IMR-90 (cell line): ENCODE data around the gene EGLN1. TPM values are rescaled to one million over a fixed set of nuclear protein-coding genes. Genes with fewer than 3 reads are reported as not detected.
A peak's percentile ranks its signal among the peaks of the same experiment; 100 is the strongest.

Experiments
- ATAC-seq: fragments of 200-7000 bp; cut with Tn5 transposase; 2 replicates; pipeline ENCODE4 v1.9.1; 2020; ENCODE audit warnings: low read depth, mild to moderate bottlenecking, moderate library complexity
- BruUV-seq: library from RNA; stranded (reverse); fragments of 400-500 nt; replicated peaks from 2 replicates; lab custom pipeline; 2021; lab: Mats Ljungman, UMichigan
- CTCF ChIA-PET: fragments of 300-600 bp; formaldehyde crosslinking; extraction: SDS; loops from one replicate; lab custom pipeline; 2021; ENCODE audit warnings: antibody characterized with exemption; lab: Yijun Ruan, JAX
- POLR2A ChIA-PET: fragments of 300-600 bp; sonication (Branson Sonifier 250); formaldehyde crosslinking; loops from one replicate; lab custom pipeline; 2022; ENCODE audit warnings: antibody characterized with exemption; ENCODE audit not compliant: unreplicated experiment; lab: Charles Lee
- DNase-seq: peaks from one replicate; pipeline ENCODE4 v3.0.0; 2013
- H2AFZ ChIP-seq: replicated peaks from 2 replicates; pipeline ENCODE3; 2013; ENCODE audit warnings: low read length, mild to moderate bottlenecking; ENCODE audit not compliant: poor library complexity
- H2AK5ac ChIP-seq: 2 replicates; pipeline ENCODE4 v1.6.1; 2013; ENCODE audit warnings: low read depth, low read length, inconsistent platforms
- H2AK9ac ChIP-seq: replicated peaks from 2 replicates; pipeline ENCODE3; 2013; ENCODE audit warnings: mild to moderate bottlenecking, low read depth, low read length, moderate library complexity; ENCODE audit not compliant: poor library complexity
- H2BK120ac ChIP-seq: 2 replicates; pipeline ENCODE4 v1.6.1; 2013; ENCODE audit warnings: low read depth, low read length, inconsistent platforms
- H2BK15ac ChIP-seq: 3 replicates; pipeline ENCODE4 v1.6.1; 2013; ENCODE audit warnings: low read depth, low read length, inconsistent platforms
- H2BK20ac ChIP-seq: 2 replicates; pipeline ENCODE4 v1.6.1; 2013; ENCODE audit warnings: low read depth, mild to moderate bottlenecking, inconsistent platforms, low read length, moderate library complexity
- H2BK5ac ChIP-seq: 2 replicates; pipeline ENCODE4 v1.6.1; 2013; ENCODE audit warnings: mild to moderate bottlenecking, low read depth, low read length, inconsistent platforms; ENCODE audit not compliant: poor library complexity, severe bottlenecking
- H3K14ac ChIP-seq: replicated peaks from 2 replicates; pipeline ENCODE4 v1.6.1; 2013; ENCODE audit warnings: low read depth, low read length, inconsistent platforms
- H3K18ac ChIP-seq: 2 replicates; pipeline ENCODE4 v1.6.1; 2013; ENCODE audit warnings: low read depth, low read length, control low read depth
- H3K23ac ChIP-seq: 2 replicates; pipeline ENCODE4 v1.6.1; 2013; ENCODE audit warnings: low read depth, low read length, inconsistent platforms
- H3K27ac ChIP-seq: 2 replicates; pipeline ENCODE4 v1.5.1; 2013; ENCODE audit warnings: mild to moderate bottlenecking, control low read depth, low read length; ENCODE audit not compliant: insufficient read depth
- H3K27me3 ChIP-seq: 2 replicates; pipeline ENCODE4 v1.6.1; 2013; ENCODE audit warnings: low read length; ENCODE audit not compliant: control insufficient read depth, insufficient read depth
- H3K36me3 ChIP-seq: 2 replicates; pipeline ENCODE4 v1.6.1; 2013; ENCODE audit warnings: low read length, mixed read lengths; ENCODE audit not compliant: control insufficient read depth, insufficient read depth
- H3K4ac ChIP-seq: 2 replicates; pipeline ENCODE4 v1.6.1; 2013; ENCODE audit warnings: low read depth, low read length, inconsistent platforms
- H3K4me1 ChIP-seq: 2 replicates; pipeline ENCODE4 v1.6.1; 2013; ENCODE audit warnings: low read length, mixed read lengths; ENCODE audit not compliant: control insufficient read depth, insufficient read depth
- H3K4me2 ChIP-seq: 2 replicates; pipeline ENCODE4 v1.6.1; 2013; ENCODE audit warnings: low read depth, mild to moderate bottlenecking, control low read depth, low read length, moderate library complexity
- H3K4me3 ChIP-seq: 2 replicates; pipeline ENCODE4 v1.5.1; 2013; ENCODE audit warnings: low read depth, mild to moderate bottlenecking, control low read depth, low read length, moderate library complexity; ENCODE audit not compliant: insufficient read depth
- H3K56ac ChIP-seq: 2 replicates; pipeline ENCODE4 v1.6.1; 2013; ENCODE audit warnings: low read length, inconsistent platforms; ENCODE audit not compliant: insufficient read depth; ENCODE audit errors: extremely low read depth
- H3K79me1 ChIP-seq, 2 experiments: 2 replicates each; pipeline ENCODE4 v1.6.1; 2013; ENCODE audit warnings: low read length in 2 of 2, inconsistent platforms in 1 of 2, low read depth in 1 of 2
- H3K9ac ChIP-seq: 2 replicates; pipeline ENCODE4 v1.6.1; 2013; ENCODE audit warnings: low read depth, low read length, control low read depth
- H3K9me1 ChIP-seq: 2 replicates; pipeline ENCODE4 v1.6.1; 2013; ENCODE audit warnings: low read length, inconsistent platforms; ENCODE audit not compliant: insufficient read depth
- H3K9me3 ChIP-seq: 2 replicates; pipeline ENCODE4 v1.6.1; 2013; ENCODE audit warnings: low read length; ENCODE audit not compliant: control insufficient read depth, insufficient read depth
- H4K20me1 ChIP-seq: 2 replicates; pipeline ENCODE4 v1.6.1; 2013; ENCODE audit warnings: low read length, inconsistent platforms; ENCODE audit not compliant: insufficient read depth
- H4K5ac ChIP-seq: 2 replicates; pipeline ENCODE4 v1.6.1; 2013; ENCODE audit warnings: mild to moderate bottlenecking, low read depth, low read length, control low read depth
- H4K8ac ChIP-seq, 2 experiments: 2 replicates each; pipeline ENCODE4 v1.6.1; 2013; ENCODE audit warnings: low read depth in 2 of 2, low read length in 2 of 2, control low read depth in 1 of 2, inconsistent platforms in 1 of 2
- H4K91ac ChIP-seq: 2 replicates; pipeline ENCODE4 v1.6.1; 2013; ENCODE audit warnings: low read depth, low read length, inconsistent platforms; ENCODE audit not compliant: insufficient read depth
- BHLHE40 ChIP-seq: fragments of 150-350 bp; IDR thresholded peaks from 2 replicates; pipeline ENCODE4 v1.6.1; 2016; ENCODE audit warnings: mild to moderate bottlenecking, low read depth, low read length
- CEBPB ChIP-seq: IDR thresholded peaks from 2 replicates; pipeline ENCODE4 v1.6.1; 2012; ENCODE audit warnings: low read depth, low read length, improper control_type of control experiment
- CHD1 ChIP-seq: IDR thresholded peaks from 2 replicates; pipeline ENCODE4 v1.6.1; 2012; ENCODE audit warnings: low read depth, low read length, improper control_type of control experiment
- CTCF ChIP-seq: conservative IDR thresholded peaks from 2 replicates; pipeline ENCODE4 v1.5.1; 2012; ENCODE audit warnings: mild to moderate bottlenecking, low read depth, low read length, improper control_type of control experiment
- ELK1 ChIP-seq: fragments of 150-350 bp; IDR thresholded peaks from 2 replicates; pipeline ENCODE4 v1.6.1; 2016; ENCODE audit warnings: low read depth, mild to moderate bottlenecking, low read length, moderate library complexity, borderline replicate concordance
- FOS ChIP-seq: fragments of 150-350 bp; IDR thresholded peaks from 2 replicates; pipeline ENCODE4 v1.6.1; 2016; ENCODE audit warnings: low read depth, low read length
- MAFK ChIP-seq: IDR thresholded peaks from 2 replicates; pipeline ENCODE4 v1.6.1; 2012; ENCODE audit warnings: low read depth, low read length, improper control_type of control experiment
- MAZ ChIP-seq: IDR thresholded peaks from 2 replicates; pipeline ENCODE4 v1.6.1; 2012; ENCODE audit warnings: low read depth, mild to moderate bottlenecking, low read length, improper control_type of control experiment, moderate library complexity, borderline replicate concordance
- MXI1 ChIP-seq: IDR thresholded peaks from 2 replicates; pipeline ENCODE4 v1.6.1; 2012; ENCODE audit warnings: low read depth, mild to moderate bottlenecking, low read length, moderate library complexity, borderline replicate concordance
- NFE2L2 ChIP-seq: fragments of 150-350 bp; IDR thresholded peaks from 2 replicates; pipeline ENCODE4 v1.6.1; 2016; ENCODE audit warnings: low read depth, mild to moderate bottlenecking, low read length
- POLR2A ChIP-seq: IDR thresholded peaks from 2 replicates; pipeline ENCODE4 v1.6.1; 2012; ENCODE audit warnings: mild to moderate bottlenecking, low read depth, low read length
- RAD21 ChIP-seq: IDR thresholded peaks from 2 replicates; pipeline ENCODE4 v1.6.1; 2012; ENCODE audit warnings: low read length, improper control_type of control experiment
- RCOR1 ChIP-seq: IDR thresholded peaks from 2 replicates; pipeline ENCODE4 v1.6.1; 2012; ENCODE audit warnings: mild to moderate bottlenecking, low read length, improper control_type of control experiment; ENCODE audit not compliant: insufficient replicate concordance
- RFX5 ChIP-seq: IDR thresholded peaks from 2 replicates; pipeline ENCODE4 v1.8.0; 2012; ENCODE audit warnings: low read depth, mild to moderate bottlenecking, low read length, moderate library complexity
- SMC3 ChIP-seq: fragments of 150-350 bp; IDR thresholded peaks from 2 replicates; pipeline ENCODE4 v1.6.1; 2016; ENCODE audit warnings: low read depth, mild to moderate bottlenecking, antibody characterized with exemption, low read length, moderate library complexity
- USF2 ChIP-seq: fragments of 150-350 bp; IDR thresholded peaks from 2 replicates; pipeline ENCODE4 v1.6.1; 2017; ENCODE audit warnings: mild to moderate bottlenecking, antibody characterized with exemption, low read length, low read depth
- WGBS, 2 experiments: methylation state at CpG; one replicate each; pipeline versions ENCODE4 v1.1.5 to v1.1.7; 2013; ENCODE audit warnings: missing lambda C conversion rate in 2 of 2; ENCODE audit not compliant: insufficient read length in 1 of 2; ENCODE audit errors: extremely low coverage in 2 of 2; 5-methylcytosine and 5-hydroxymethylcytosine counted together
- dilution Hi-C: fragments of 300-500 bp; cut with HindIII; formaldehyde crosslinking; loops from one replicate; pipeline ENCODE4 v1.14.3; 2018; ENCODE audit warnings: low sequenced_read_pairs; ENCODE audit not compliant: unreplicated experiment
- in situ Hi-C: fragments of 300-500 bp; cut with MboI; formaldehyde crosslinking; loops from 3 replicates; pipeline ENCODE4 v1.14.3; 2019; ENCODE audit warnings: low sequenced_read_pairs, inconsistent platforms, mixed read lengths
- intact Hi-C: fragments of 100-400 bp; cut with micrococcal nuclease; formaldehyde crosslinking; loops from 2 replicates; pipeline ENCODE4 v1.10.0; 2022
- polyA plus RNA-seq, 3 experiments: library from polyadenylated mRNA; depleted of rRNA; stranded (reverse); fragments of >200 nt; gene quantifications; 2 replicates each; pipeline ENCODE4 v1.2.3, GENCODE V29; 2012; ENCODE audit warnings: low replicate concordance in 1 of 3
- total RNA-seq: library from RNA; depleted of rRNA; stranded (reverse); fragments of >200 nt; gene quantifications from 2 replicates; pipeline ENCODE4 v1.2.3, GENCODE V29; 2012

EGLN1 gene
- total and polyA plus RNA-seq, 2 of the 4 experiments (the other 2 are of a cell fraction), result 25.7 to 26.9 TPM

- Histone ChIP-seq H3K36me3 (no peaks in the 10 kb centered on the region), H3K23ac (no peak overlapping the region), H3K27me3 (no peaks in the 10 kb centered on the region), H2AFZ (no peak overlapping the region), H3K18ac (no peak overlapping the region), H3K4me1 (no peaks in the 10 kb centered on the region), H3K9ac (no peak overlapping the region), H3K9me3 (no peaks in the 10 kb centered on the region; the same call in 1 of the 2 replicates), H3K4me2 (no peak overlapping the region), H3K9me1 (no peaks in the 10 kb centered on the region), H4K91ac (no peak overlapping the region), H3K14ac (no peak overlapping the region), H2BK20ac (no peak overlapping the region), H4K8ac (no peak overlapping the region), H2BK5ac (no peak overlapping the region), H2AK9ac (no peak overlapping the region), H4K20me1 (no peaks in the 10 kb centered on the region), H2BK15ac (no peak overlapping the region), H3K27ac (no peak overlapping the region), H3K56ac (no peak overlapping the region), H3K4me3 (no peak overlapping the region), H3K4ac (no peak overlapping the region), H4K5ac (no peak overlapping the region), H3K79me1 (no peaks in the 10 kb centered on the region), H2BK120ac (no peak overlapping the region), H2AK5ac (no peak overlapping the region)
- WGBS, 2 experiments, result 22% methylated on average over 6 of the region's 11 CpGs; no CpG with 5 or more reads in 1 of the 2 experiments
- dilution Hi-C loops (no loop called here), in situ Hi-C loops (no loop called here), intact Hi-C loops (no loop called here)
- BruUV-seq, result no TSS peak
- ChIA-PET POLR2A (no interaction called here), CTCF (interaction anchor here (0.6 to 1.1 kb wide), 3 partner anchors 14 to 20 kb away, joined by 3 to 4 read pairs (median 4); no protein-coding TSS in a partner anchor)
- peak; percentile 71 for ATAC-seq
- DNase-seq, result peak; percentile 9
- TF ChIP-seq MAFK, result no peak
- no peak for TF ChIP-seq RFX5
- no peak for TF ChIP-seq CEBPB
- no peak for TF ChIP-seq MAZ
- no peak for TF ChIP-seq MXI1
- no peak for TF ChIP-seq FOS
- TF ChIP-seq CHD1, result no peak
- no peak for TF ChIP-seq ELK1
- TF ChIP-seq USF2, result no peak
- no peak for TF ChIP-seq RCOR1
- no peak for TF ChIP-seq BHLHE40
- peak; percentile 44; the same call in 1 of the 2 replicates for TF ChIP-seq SMC3
- no peak for TF ChIP-seq POLR2A
- TF ChIP-seq RAD21, result peak; percentile 52
- TF ChIP-seq CTCF, result peak; percentile 45
- TF ChIP-seq NFE2L2, result no peak
Observed at GRCh38 chr1:231315887-231316286, 106.2 kb downstream of the EGLN1 start.
